ENCODE results near the gene CACNA2D1. TPM values are rescaled to one million over a fixed set of nuclear protein-coding genes. Genes with fewer than 3 reads are reported as not detected.

Gene CACNA2D1
- total RNA-seq, 4 donors from 2014 or later = 0.30 to 12.8 (median 2.4) TPM

- no peak for TF ChIP-seq CTCF (IDR thresholded peaks at IDR 0.05)
- TF ChIP-seq POLR2A (IDR thresholded peaks at IDR 0.05) = no peak
- WGBS, 2 donors = 64 to 68% methylated on average over 1 of the region's 1 CpG
These were observed 148.7 kb downstream of the CACNA2D1 start for GRCh38 chr7:82294865-82295264.

GRCh38 chr7:82294382-82294784, 149.2 kb downstream of the CACNA2D1 start:
- intact Hi-C loops (cut with DNase I) = no loop called here
- no peak for TF ChIP-seq CTCF (IDR thresholded peaks at IDR 0.05)
- TF ChIP-seq POLR2A (IDR thresholded peaks at IDR 0.05) = no peak
- 76 to 87% methylated on average over 1 of the region's 1 CpG for WGBS, 2 donors
- Histone ChIP-seq H3K9me3 (no peaks in the 10 kb centered on the region), H3K27ac (no peak overlapping the region), H3K36me3 (no peaks in the 10 kb centered on the region), H3K27me3 (no peaks in the 10 kb centered on the region), H3K4me3 (no peak overlapping the region), H3K4me1 (no peaks in the 10 kb centered on the region)
- no peak for DNase-seq

More at GRCh38 chr7:82294865-82295264, 148.7 kb downstream of the CACNA2D1 start:
- no peak for DNase-seq
- no peak overlapping the region for H3K4me3 ChIP-seq
- intact Hi-C loops (cut with DNase I) = no loop called here
- no peaks in the 10 kb centered on the region for H3K36me3 ChIP-seq
- H3K27ac ChIP-seq = no peak overlapping the region
- H3K4me1 ChIP-seq = no peaks in the 10 kb centered on the region
- no peaks in the 10 kb centered on the region for H3K27me3 ChIP-seq
- no peaks in the 10 kb centered on the region for H3K9me3 ChIP-seq

- Histone ChIP-seq H3K27me3 (no peaks in the 10 kb centered on the region), H3K27ac (no peak overlapping the region), H3K36me3 (no peaks in the 10 kb centered on the region), H3K4me1 (no peaks in the 10 kb centered on the region), H3K4me3 (no peak overlapping the region), H3K9me3 (no peaks in the 10 kb centered on the region)
- TF ChIP-seq POLR2A (IDR thresholded peaks at IDR 0.05) (no peak), CTCF (IDR thresholded peaks at IDR 0.05) (no peak)
- 41% methylated on average over 1 of the region's 1 CpG for WGBS, 2 donors
- intact Hi-C loops (cut with DNase I) = no loop called here
- no peak for DNase-seq
These were observed 150.1 kb downstream of the CACNA2D1 start for GRCh38 chr7:82293467-82293866.

- Histone ChIP-seq H3K27ac (no peak overlapping the region), H3K9me3 (no peaks in the 10 kb centered on the region), H3K4me1 (no peaks in the 10 kb centered on the region), H3K36me3 (no peaks in the 10 kb centered on the region), H3K27me3 (no peaks in the 10 kb centered on the region), H3K4me3 (no peak overlapping the region)
- DNase-seq = no peak
- TF ChIP-seq POLR2A (IDR thresholded peaks at IDR 0.05) = no peak
- no peak for TF ChIP-seq CTCF (IDR thresholded peaks at IDR 0.05)
- WGBS, 2 donors = 83 to 86% methylated on average over 1 of the region's 1 CpG
- intact Hi-C loops (cut with DNase I) = no loop called here
These were observed 151.6 kb downstream of the CACNA2D1 start for GRCh38 chr7:82291931-82292330.

GRCh38 chr7:82289889-82290288, 153.7 kb downstream of the CACNA2D1 start:
- DNase-seq = no peak
- WGBS, 2 donors = 63 to 74% methylated on average over 2 of the region's 2 CpGs
- Histone ChIP-seq H3K4me1 (no peaks in the 10 kb centered on the region), H3K27me3 (no peaks in the 10 kb centered on the region), H3K27ac (no peak overlapping the region), H3K36me3 (no peaks in the 10 kb centered on the region), H3K9me3 (no peaks in the 10 kb centered on the region), H3K4me3 (no peak overlapping the region)
- TF ChIP-seq CTCF (IDR thresholded peaks at IDR 0.05) (no peak), POLR2A (IDR thresholded peaks at IDR 0.05) (no peak)
- intact Hi-C loops (cut with DNase I) = no loop called here
